GM21390 (cell line): Measurements from ENCODE around the gene SPRR5.
A peak's percentile ranks its signal among the peaks of the same experiment; 100 is the strongest.

ENCODE experiments used
- ATAC-seq: cut with Tn5 transposase; IDR thresholded peaks from one replicate; pipeline ENCODE4 v1.9.1; 2021; ENCODE audit not compliant: unreplicated experiment

SPRR5 gene

GRCh38 chr1:152942161-152942560 lies 4.8 kb upstream of the SPRR5 start:
- ATAC-seq: no peak

GRCh38 chr1:152946248-152946647 lies 758 bp upstream of the SPRR5 start:
- no peak for ATAC-seq

- no peak for ATAC-seq
Measured at GRCh38 chr1:152951711-152952110, 4.7 kb downstream of the SPRR5 start.

- no peak for ATAC-seq
Measured at GRCh38 chr1:152953761-152954160, 6.8 kb downstream of the SPRR5 start.

- ATAC-seq: no peak
Measured at GRCh38 chr1:152954436-152954835, 7.4 kb downstream of the SPRR5 start.

- no peak for ATAC-seq
Measured at GRCh38 chr1:152957561-152957960, 10.6 kb downstream of the SPRR5 start.

- no peak for ATAC-seq
Measured at GRCh38 chr1:152959273-152959672, 12.3 kb downstream of the SPRR5 start.

GRCh38 chr1:152959801-152960451 lies 12.9 kb downstream of the SPRR5 start:
- no peak for ATAC-seq

- ATAC-seq: no peak
Measured at GRCh38 chr1:152960452-152961044, 13.5 kb downstream of the SPRR5 start.

GRCh38 chr1:152961226-152961891 lies 14.4 kb downstream of the SPRR5 start:
- ATAC-seq: no peak

- ATAC-seq: no peak
Measured at GRCh38 chr1:152962876-152963415, 15.9 kb downstream of the SPRR5 start.

GRCh38 chr1:152964536-152964935 lies 17.5 kb downstream of the SPRR5 start:
- ATAC-seq: no peak

GRCh38 chr1:152965853-152966252 lies 18.8 kb downstream of the SPRR5 start:
- ATAC-seq: no peak

GRCh38 chr1:152967201-152967600 lies 20.2 kb downstream of the SPRR5 start:
- no peak for ATAC-seq

GRCh38 chr1:152968248-152968647 lies 21.2 kb downstream of the SPRR5 start:
- peak; percentile 91 for ATAC-seq

GRCh38 chr1:152969036-152969435 lies 22.0 kb downstream of the SPRR5 start:
- no peak for ATAC-seq

GRCh38 chr1:152970495-152970894 lies 23.5 kb downstream of the SPRR5 start, which contains the start of gene SPRR4:
SPRR4 (plus strand) TSS chr1:152970648; CDS start chr1:152971891, 1,243 bp downstream.
- ATAC-seq: no peak

- no peak for ATAC-seq
Measured at GRCh38 chr1:152972196-152972886, 25.3 kb downstream of the SPRR5 start.

GRCh38 chr1:152976688-152977087 lies 29.7 kb downstream of the SPRR5 start:
- ATAC-seq: no peak

- no peak for ATAC-seq
Measured at GRCh38 chr1:152977614-152978013, 30.6 kb downstream of the SPRR5 start.

- ATAC-seq: no peak
Measured at GRCh38 chr1:152980676-152981075, 33.7 kb downstream of the SPRR5 start.
